Osteocyte (in vitro differentiated cells): Measurements from ENCODE around the gene WNT2. TPM values are rescaled to one million over a fixed set of nuclear protein-coding genes. Genes with fewer than 3 reads are reported as not detected.
"Not testable (repeated sequence)": the region's sequence is repeated elsewhere in the genome, so short reads cannot be mapped to it uniquely, and the experiment has no call there.

Experiments
- DNase-seq: peaks from one replicate; pipeline ENCODE4 v3.0.0; 2021; ENCODE audit warnings: mixed read lengths; ENCODE audit not compliant: unreplicated experiment; ENCODE audit errors: extremely low spot score
- H3K27ac Mint-ChIP-seq: one replicate; pipeline ENCODE4 v1.8.0; 2021; ENCODE audit warnings: mild to moderate bottlenecking, mixed read lengths; ENCODE audit not compliant: unreplicated experiment
- H3K27me3 Mint-ChIP-seq: one replicate; pipeline ENCODE4 v1.8.0; 2021; ENCODE audit warnings: mixed read lengths; ENCODE audit not compliant: unreplicated experiment
- H3K36me3 Mint-ChIP-seq: one replicate; pipeline ENCODE4 v1.8.0; 2021; ENCODE audit warnings: mixed read lengths; ENCODE audit not compliant: unreplicated experiment
- H3K4me1 Mint-ChIP-seq: one replicate; pipeline ENCODE4 v1.8.0; 2021; ENCODE audit warnings: mixed read lengths; ENCODE audit not compliant: unreplicated experiment
- H3K4me3 Mint-ChIP-seq: one replicate; pipeline ENCODE4 v1.8.0; 2021; ENCODE audit warnings: mild to moderate bottlenecking, moderate library complexity, mixed read lengths; ENCODE audit not compliant: unreplicated experiment
- H3K9me3 Mint-ChIP-seq: one replicate; pipeline ENCODE4 v1.8.0; 2021; ENCODE audit warnings: mixed read lengths; ENCODE audit not compliant: unreplicated experiment
- CTCF ChIP-seq: fragments of 200-600 bp; sonication (generic); IDR thresholded peaks from 2 replicates; pipeline ENCODE4 v1.5.0; 2021; ENCODE audit warnings: antibody characterized with exemption, mild to moderate bottlenecking, moderate library complexity
- total RNA-seq: library from RNA; stranded (reverse); gene quantifications from 2 replicates; pipeline ENCODE4 v1.2.1, GENCODE V29; 2021

WNT2 gene
- total RNA-seq, 1 donor from 2014 or later: 9.5 TPM

- no peak overlapping the region for H3K27ac Mint-ChIP-seq
- peaks cover 2% of the 10 kb centered on the region for H3K36me3 Mint-ChIP-seq
- peak; percentile 61 for TF ChIP-seq CTCF
- no peak for DNase-seq
- H3K9me3 Mint-ChIP-seq: no peaks in the 10 kb centered on the region
- H3K27me3 Mint-ChIP-seq: no peaks in the 10 kb centered on the region
- H3K4me3 Mint-ChIP-seq: no peak overlapping the region
- H3K4me1 Mint-ChIP-seq: peaks cover under 1% of the 10 kb centered on the region
Measured at GRCh38 chr7:117312593-117313580, 10.0 kb downstream of the WNT2 start.

GRCh38 chr7:117308891-117309290 is 14.0 kb downstream of the WNT2 start:
- no peak for DNase-seq
- H3K27ac Mint-ChIP-seq: no peak overlapping the region
- no peaks in the 10 kb centered on the region for H3K4me1 Mint-ChIP-seq
- H3K27me3 Mint-ChIP-seq: no peaks in the 10 kb centered on the region
- H3K4me3 Mint-ChIP-seq: no peak overlapping the region
- peaks cover 10% of the 10 kb centered on the region for H3K9me3 Mint-ChIP-seq
- H3K36me3 Mint-ChIP-seq: peaks cover 11% of the 10 kb centered on the region
- TF ChIP-seq CTCF: no peak

- peaks cover 2% of the 10 kb centered on the region for H3K27me3 Mint-ChIP-seq
- H3K27ac Mint-ChIP-seq: no peak overlapping the region
- no peaks in the 10 kb centered on the region for H3K4me1 Mint-ChIP-seq
- no peak for TF ChIP-seq CTCF
- no peak overlapping the region for H3K4me3 Mint-ChIP-seq
- H3K36me3 Mint-ChIP-seq: peaks cover 12% of the 10 kb centered on the region
- DNase-seq: no peak
- H3K9me3 Mint-ChIP-seq: peaks cover 12% of the 10 kb centered on the region
Measured at GRCh38 chr7:117302396-117302795, 20.5 kb downstream of the WNT2 start.

- not testable (repeated sequence) for H3K4me1 Mint-ChIP-seq, H3K27me3 Mint-ChIP-seq, DNase-seq, H3K4me3 Mint-ChIP-seq, H3K27ac Mint-ChIP-seq
- H3K9me3 Mint-ChIP-seq: peaks cover 12% of the 10 kb centered on the region
- peaks cover 12% of the 10 kb centered on the region for H3K36me3 Mint-ChIP-seq
Measured at GRCh38 chr7:117300506-117300905, 22.4 kb downstream of the WNT2 start.

- Mint-ChIP-seq H3K36me3 (no peaks in the 10 kb centered on the region), H3K27me3 (peaks cover 2% of the 10 kb centered on the region), H3K4me3 (no peak overlapping the region), H3K9me3 (no peaks in the 10 kb centered on the region), H3K27ac (no peak overlapping the region), H3K4me1 (no peaks in the 10 kb centered on the region)
- no peak for DNase-seq
- TF ChIP-seq CTCF: no peak
Measured at GRCh38 chr7:117297606-117298005, 25.3 kb downstream of the WNT2 start.
